Measurements from ENCODE around the gene SH3BP4. TPM values are rescaled to one million over a fixed set of nuclear protein-coding genes. Genes with fewer than 3 reads are reported as not detected.

Gene SH3BP4
- total RNA-seq, 1 experiment from 2014 or later, result 93.8 TPM

DNA sequence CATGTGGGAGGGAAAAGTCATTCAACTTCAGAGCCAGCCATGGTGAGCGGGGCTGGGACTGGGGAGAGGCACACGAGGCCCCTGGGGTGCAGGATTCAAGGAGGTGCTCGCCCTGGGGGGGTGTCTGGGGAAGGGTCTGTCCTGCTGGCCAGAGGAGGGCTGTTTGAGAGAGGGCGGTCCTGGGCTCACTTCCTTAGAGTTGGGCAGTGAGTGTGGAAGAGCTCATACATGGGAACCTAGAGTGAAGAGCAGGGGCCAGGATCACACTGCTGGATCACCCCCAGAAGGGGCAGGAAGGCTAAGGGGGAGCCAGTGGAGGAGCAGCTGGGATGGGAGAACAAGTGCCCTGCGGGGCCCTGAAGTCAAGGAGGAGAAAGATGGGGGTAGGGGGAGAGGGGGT, 6.5 kb downstream of the SH3BP4 start:
- Histone ChIP-seq H3K23me2 (ENCODE audit: insufficient read length, low read depth, low read length, poor library complexity, severe bottlenecking) (peaks cover 14% of the 10 kb centered on the region), H3K9me3 (ENCODE audit: control insufficient read depth, low read depth, low read length) (no peaks in the 10 kb centered on the region), H3K18ac (ENCODE audit: insufficient read length, low read depth, low read length) (no peak overlapping the region), H2AFZ (ENCODE audit: low read length) (no peak overlapping the region), H3K56ac (ENCODE audit: insufficient read length, low read depth, low read length) (no peak overlapping the region), H2BK15ac (ENCODE audit: low read depth, low read length) (no peak overlapping the region), H3K4ac (ENCODE audit: low read depth, low read length) (no peak overlapping the region), H3K27ac (ENCODE audit: insufficient read length, low read depth, low read length) (no peak overlapping the region), H3K27me3 (ENCODE audit: insufficient read depth, low read length) (no peaks in the 10 kb centered on the region), H4K5ac (ENCODE audit: insufficient read length, low read depth, low read length) (no peak overlapping the region), H3K23ac (ENCODE audit: insufficient read length, low read depth, low read length) (no peak overlapping the region), H2BK5ac (ENCODE audit: insufficient read length, low read length) (no peak overlapping the region), H2BK12ac (ENCODE audit: insufficient read length, low read depth, low read length) (no peak overlapping the region), H3K14ac (ENCODE audit: insufficient read depth, low read length) (no peak overlapping the region), H4K20me1 (ENCODE audit: control insufficient read depth, insufficient read depth, insufficient read length) (no peaks in the 10 kb centered on the region), H3K4me1 (ENCODE audit: insufficient read depth, low read length) (peaks cover 25% of the 10 kb centered on the region), H2AK5ac (ENCODE audit: insufficient read length, low read length) (no peak overlapping the region), H2BK20ac (ENCODE audit: low read depth, low read length, poor library complexity, severe bottlenecking) (no peak overlapping the region), H3K9ac (ENCODE audit: extremely low read depth, insufficient read length, low read length) (no peak overlapping the region), H3K4me2 (ENCODE audit: insufficient read depth, insufficient read length, low read length) (no peak overlapping the region), H2BK120ac (ENCODE audit: low read depth, low read length, poor library complexity, severe bottlenecking) (no peak overlapping the region), H4K91ac (ENCODE audit: insufficient read length, low read depth, low read length) (no peak overlapping the region), H3K79me2 (ENCODE audit: insufficient read depth, low read length) (peaks cover 48% of the 10 kb centered on the region; the same call in 1 of the 2 replicates), H3T11ph (ENCODE audit: low read length) (no peak overlapping the region), H3K79me1 (ENCODE audit: insufficient read depth, low read depth, low read length, poor library complexity, severe bottlenecking) (peaks cover 14% of the 10 kb centered on the region), H4K8ac (replicated peaks; ENCODE audit: insufficient read length, low read depth, low read length) (no peak overlapping the region)
- Mint-ChIP-seq H3K4me1 (peaks cover 79 to 86% of the 10 kb centered on the region in 2 experiments), H3K9me3 (no peaks in the 10 kb centered on the region), H3K27ac (peak overlapping the region in 2 of 3 experiments; percentile 68 to 91; a peak in 4 of 7 replicates), H3K4me3 (peak overlapping the region in 1 of 2 experiments; percentile 60; a peak in 1 of 5 replicates), H3K36me3 (ENCODE audit: insufficient read depth in 1 of 3, low read depth in 3 of 3) (peaks cover 5 to 34% (median 16%) of the 10 kb centered on the region in 3 experiments), H3K27me3 (ENCODE audit: low read depth) (no peaks in the 10 kb centered on the region; the same call in 1 of the 2 replicates)
- no CpG with 5 or more reads among the region's 5 CpGs for WGBS (ENCODE audit: extremely low coverage, insufficient read length, low lambda C conversion rate)
- no peak for DNase-seq
- TF ChIP-seq CTCF (conservative IDR thresholded peaks at IDR 0.05), result no peak
